ENCODE measurements around the gene STXBP5. TPM values are rescaled to one million over a fixed set of nuclear protein-coding genes. Genes with fewer than 3 reads are reported as not detected.

Gene STXBP5
- total RNA-seq, 1 experiment from 2014 or later, result 11.6 TPM

- Histone ChIP-seq H2BK20ac (ENCODE audit: low read depth, low read length, poor library complexity, severe bottlenecking) (no peak overlapping the region), H3K23me2 (ENCODE audit: insufficient read length, low read depth, low read length, poor library complexity, severe bottlenecking) (no peaks in the 10 kb centered on the region), H3K23ac (ENCODE audit: insufficient read length, low read depth, low read length) (no peak overlapping the region), H3K79me2 (ENCODE audit: insufficient read depth, low read length) (no peaks in the 10 kb centered on the region), H3K27me3 (ENCODE audit: insufficient read depth, low read length) (no peaks in the 10 kb centered on the region), H2BK12ac (ENCODE audit: insufficient read length, low read depth, low read length) (no peak overlapping the region), H2BK5ac (ENCODE audit: insufficient read length, low read length) (no peak overlapping the region), H3K9me3 (ENCODE audit: control insufficient read depth, low read depth, low read length) (no peaks in the 10 kb centered on the region), H2AK5ac (ENCODE audit: insufficient read length, low read length) (no peak overlapping the region), H4K8ac (replicated peaks; ENCODE audit: insufficient read length, low read depth, low read length) (no peak overlapping the region), H3K27ac (ENCODE audit: insufficient read length, low read depth, low read length) (no peak overlapping the region), H2BK15ac (ENCODE audit: low read depth, low read length) (no peak overlapping the region), H3K79me1 (ENCODE audit: insufficient read depth, low read depth, low read length, poor library complexity, severe bottlenecking) (no peaks in the 10 kb centered on the region), H4K20me1 (ENCODE audit: control insufficient read depth, insufficient read depth, insufficient read length) (no peaks in the 10 kb centered on the region), H2BK120ac (ENCODE audit: low read depth, low read length, poor library complexity, severe bottlenecking) (no peak overlapping the region), H3K18ac (ENCODE audit: insufficient read length, low read depth, low read length) (no peak overlapping the region), H3K4me2 (ENCODE audit: insufficient read depth, insufficient read length, low read length) (no peak overlapping the region), H4K91ac (ENCODE audit: insufficient read length, low read depth, low read length) (no peak overlapping the region), H2AFZ (ENCODE audit: low read length) (no peak overlapping the region), H3K9ac (ENCODE audit: extremely low read depth, insufficient read length, low read length) (no peak overlapping the region), H3T11ph (ENCODE audit: low read length) (no peak overlapping the region), H3K14ac (ENCODE audit: insufficient read depth, low read length) (no peak overlapping the region), H3K4ac (ENCODE audit: low read depth, low read length) (no peak overlapping the region), H4K5ac (ENCODE audit: insufficient read length, low read depth, low read length) (no peak overlapping the region), H3K56ac (ENCODE audit: insufficient read length, low read depth, low read length) (no peak overlapping the region), H3K4me1 (ENCODE audit: insufficient read depth, low read length) (no peaks in the 10 kb centered on the region; the same call in 1 of the 2 replicates)
- Mint-ChIP-seq H3K27ac (no peak overlapping the region), H3K4me1 (peaks cover 11 to 15% of the 10 kb centered on the region in 2 experiments; a peak in 3 of 4 replicates), H3K9me3 (no peaks in the 10 kb centered on the region), H3K27me3 (ENCODE audit: low read depth) (no peaks in the 10 kb centered on the region), H3K4me3 (no peak overlapping the region), H3K36me3 (ENCODE audit: insufficient read depth in 1 of 3, low read depth in 3 of 3) (no peaks in the 10 kb centered on the region)
- TF ChIP-seq CTCF (conservative IDR thresholded peaks at IDR 0.05), result no peak
- DNase-seq, result no peak
- WGBS (ENCODE audit: extremely low coverage, insufficient read length, low lambda C conversion rate), result no CpG with 5 or more reads among the region's 5 CpGs
Measured at GRCh38 chr6:147173140-147173539, 31.1 kb upstream of the STXBP5 start.

All from H9 (cell line).